Neuronal stem cell (in vitro differentiated cells): ENCODE data around the gene TRIP13.

ENCODE experiments used
- DNase-seq: peaks from one replicate; pipeline ENCODE4 v3.0.0-alpha.2; 2013; ENCODE audit warnings: low spot score
- H2AFZ ChIP-seq: one replicate; pipeline ENCODE4 v1.6.1; 2013; ENCODE audit warnings: mild to moderate bottlenecking, low read length, inconsistent platforms
- H2AK5ac ChIP-seq: 2 replicates; pipeline ENCODE4 v1.6.1; 2013; ENCODE audit warnings: low read depth, mild to moderate bottlenecking, inconsistent platforms, low read length, moderate library complexity, mixed read lengths
- H2BK120ac ChIP-seq: 2 replicates; pipeline ENCODE4 v1.6.1; 2013; ENCODE audit warnings: low read depth, mild to moderate bottlenecking, inconsistent platforms, low read length, moderate library complexity, mixed read lengths
- H2BK12ac ChIP-seq: one replicate; pipeline ENCODE4 v1.6.1; 2013; ENCODE audit warnings: low read length, inconsistent platforms
- H2BK15ac ChIP-seq: 2 replicates; pipeline ENCODE4 v1.6.1; 2013; ENCODE audit warnings: mild to moderate bottlenecking, low read length, inconsistent platforms, mixed read lengths
- H2BK5ac ChIP-seq: one replicate; pipeline ENCODE4 v1.6.1; 2013; ENCODE audit warnings: inconsistent platforms, mild to moderate bottlenecking, low read length, moderate library complexity
- H3K14ac ChIP-seq: one replicate; pipeline ENCODE4 v1.6.1; 2013; ENCODE audit warnings: low read length, inconsistent platforms
- H3K18ac ChIP-seq: 2 replicates; pipeline ENCODE4 v1.6.1; 2013; ENCODE audit warnings: low read length, inconsistent platforms
- H3K23ac ChIP-seq: 2 replicates; pipeline ENCODE4 v1.6.1; 2013; ENCODE audit warnings: low read depth, mild to moderate bottlenecking, mixed read lengths, low read length, inconsistent platforms; ENCODE audit not compliant: poor library complexity
- H3K27ac ChIP-seq: replicated peaks from 3 replicates; pipeline ENCODE4 v1.5.1; 2013; ENCODE audit warnings: low read length, inconsistent platforms
- H3K27me3 ChIP-seq, 3 experiments: 2 replicates each; pipeline ENCODE4 v1.6.1; 2013; ENCODE audit warnings: low read length in 3 of 3, mild to moderate bottlenecking in 2 of 3, inconsistent platforms in 1 of 3, low read depth in 1 of 3, mixed read lengths in 1 of 3, moderate library complexity in 1 of 3; ENCODE audit not compliant: control insufficient read depth in 3 of 3, insufficient read depth in 3 of 3
- H3K36me3 ChIP-seq, 2 donors: replicated peaks in 1 of 2; 2 replicates each; pipeline ENCODE4 v1.6.1; 2013; ENCODE audit warnings: low read length in 2 of 2; ENCODE audit not compliant: control insufficient read depth in 2 of 2, insufficient read depth in 2 of 2
- H3K4ac ChIP-seq: 2 replicates; pipeline ENCODE4 v1.6.1; 2013; ENCODE audit warnings: inconsistent platforms, mild to moderate bottlenecking, low read length, moderate library complexity
- H3K4me1 ChIP-seq, 2 donors: 1 replicate in 1 of 2; 2 replicates in 1 of 2; pipeline ENCODE4 v1.6.1; 2013; ENCODE audit warnings: low read length in 2 of 2, low read depth in 1 of 2; ENCODE audit not compliant: control insufficient read depth in 2 of 2, insufficient read depth in 1 of 2
- H3K4me2 ChIP-seq: one replicate; pipeline ENCODE4 v1.6.1; 2013; ENCODE audit warnings: mild to moderate bottlenecking, low read length, inconsistent platforms; ENCODE audit not compliant: insufficient read depth, poor library complexity, severe bottlenecking
- H3K4me3 ChIP-seq, 2 donors: 2 replicates each; pipeline ENCODE4 v1.5.1; 2013; ENCODE audit warnings: low read length in 2 of 2, mild to moderate bottlenecking in 2 of 2, inconsistent platforms in 1 of 2, moderate library complexity in 1 of 2
- H3K79me1 ChIP-seq: one replicate; pipeline ENCODE4 v1.6.1; 2013; ENCODE audit warnings: low read depth, mild to moderate bottlenecking, inconsistent platforms, low read length, moderate library complexity
- H3K9ac ChIP-seq: one replicate; pipeline ENCODE4 v1.6.1; 2013; ENCODE audit warnings: mild to moderate bottlenecking, low read depth, low read length, inconsistent platforms; ENCODE audit not compliant: poor library complexity
- H3K9me3 ChIP-seq, 2 donors: replicated peaks in 1 of 2; 2 replicates each; pipeline versions ENCODE3 to v1.6.1; 2013; ENCODE audit warnings: low read length in 2 of 2, mild to moderate bottlenecking in 2 of 2, inconsistent platforms in 1 of 2, low read depth in 1 of 2, mixed read lengths in 1 of 2, moderate library complexity in 1 of 2; ENCODE audit not compliant: control insufficient read depth in 2 of 2, insufficient read depth in 1 of 2
- H4K8ac ChIP-seq: one replicate; pipeline ENCODE4 v1.6.1; 2013; ENCODE audit warnings: low read depth, mild to moderate bottlenecking, inconsistent platforms, low read length, moderate library complexity
- H4K91ac ChIP-seq: one replicate; pipeline ENCODE4 v1.6.1; 2013; ENCODE audit warnings: low read length, low read depth, mild to moderate bottlenecking, inconsistent platforms; ENCODE audit not compliant: poor library complexity
- WGBS, 2 donors: extraction: QIAGEN DNeasy Blood & Tissue Kit; methylation state at CpG; one replicate each; pipeline ENCODE4 v1.1.7; 2013; ENCODE audit warnings: missing lambda C conversion rate in 2 of 2, mixed read lengths in 1 of 2; ENCODE audit not compliant: insufficient read length in 2 of 2, insufficient replicate concordance in 1 of 2; ENCODE audit errors: extremely low coverage in 2 of 2; 5-methylcytosine and 5-hydroxymethylcytosine counted together

Gene TRIP13

GRCh38 chr5:966941-967340 is 74.3 kb downstream of the TRIP13 start:
- H3K79me1 ChIP-seq, result no peaks in the 10 kb centered on the region

More at GRCh38 chr5:966941-967340, 74.3 kb downstream of the TRIP13 start:
- Histone ChIP-seq H2BK15ac (no peak overlapping the region), H3K27ac (no peak overlapping the region), H3K9ac (no peak overlapping the region), H2AFZ (no peak overlapping the region), H2BK120ac (no peak overlapping the region), H4K8ac (no peak overlapping the region), H3K9me3 (peaks cover 0 to 6% of the 10 kb centered on the region in 2 donors), H3K4me3 (no peak overlapping the region), H3K4ac (no peak overlapping the region), H3K18ac (no peak overlapping the region), H3K23ac (no peak overlapping the region), H3K14ac (no peak overlapping the region), H3K4me2 (no peak overlapping the region), H4K91ac (no peak overlapping the region), H3K27me3 (peaks cover 0 to 2% (median 0%) of the 10 kb centered on the region in 3 experiments), H3K4me1 (peaks cover 0 to 3% of the 10 kb centered on the region in 2 donors), H2BK12ac (no peak overlapping the region), H3K36me3 (no peaks in the 10 kb centered on the region), H2AK5ac (no peak overlapping the region), H2BK5ac (no peak overlapping the region)
- WGBS, 2 donors, result no CpG with 5 or more reads among the region's 6 CpGs
- no peak for DNase-seq
